CD4-positive, alpha-beta memory T cell (primary cell): ENCODE data around the gene PRDM5. TPM values are rescaled to one million over a fixed set of nuclear protein-coding genes. Genes with fewer than 3 reads are reported as not detected.
"Not testable (repeated sequence)": the region's sequence is repeated elsewhere in the genome, so short reads cannot be mapped to it uniquely, and the experiment has no call there.

ENCODE experiments used
- CTCF ChIA-PET: fragments of 350-600 bp; sonication (Branson Sonifier 250); formaldehyde crosslinking; loops from one replicate; lab custom pipeline; 2021; ENCODE audit warnings: inconsistent platforms; ENCODE audit not compliant: partially characterized antibody; lab: Charles Lee
- POLR2A ChIA-PET: fragments of 350-600 bp; sonication (Branson Sonifier 250); formaldehyde crosslinking; loops from one replicate; lab custom pipeline; 2021; ENCODE audit not compliant: partially characterized antibody; lab: Charles Lee
- DNase-seq, 5 donors: peaks; one replicate each; pipeline versions ENCODE4 v3.0.0 to v3.0.0-alpha.2; 2020 to 2022; ENCODE audit warnings: mixed read lengths in 1 of 5
- H3K27ac ChIP-seq: one replicate; pipeline ENCODE4 v1.7.0; 2013; ENCODE audit warnings: low read depth, low read length
- H3K27me3 ChIP-seq: 2 replicates; pipeline ENCODE4 v1.7.0; 2013; ENCODE audit warnings: mild to moderate bottlenecking, low read length, moderate library complexity; ENCODE audit not compliant: insufficient read depth
- H3K36me3 ChIP-seq: 2 replicates; pipeline ENCODE4 v1.7.0; 2013; ENCODE audit warnings: mild to moderate bottlenecking, low read length, moderate library complexity; ENCODE audit not compliant: insufficient read depth
- H3K4me1 ChIP-seq: 2 replicates; pipeline ENCODE4 v1.7.0; 2013; ENCODE audit warnings: mild to moderate bottlenecking, low read length, moderate library complexity; ENCODE audit not compliant: insufficient read depth
- H3K4me3 ChIP-seq, 2 donors: one replicate each; pipeline ENCODE4 v1.7.0; 2013; ENCODE audit warnings: low read length in 2 of 2, mild to moderate bottlenecking in 1 of 2
- H3K9me3 ChIP-seq, 2 donors: one replicate each; pipeline ENCODE4 v1.7.0; 2013; ENCODE audit warnings: low read length in 2 of 2, control low read depth in 1 of 2; ENCODE audit not compliant: control insufficient read depth in 1 of 2
- H3K27ac Mint-ChIP-seq, 7 donors: one replicate each; pipeline ENCODE4 v1.8.0; 2020 to 2021; ENCODE audit warnings: mixed read lengths in 7 of 7, mild to moderate bottlenecking in 6 of 7, inconsistent platforms in 3 of 7, moderate library complexity in 3 of 7
- H3K27me3 Mint-ChIP-seq, 2 donors: one replicate each; pipeline ENCODE4 v1.8.0; 2020 to 2021; ENCODE audit warnings: mixed read lengths in 2 of 2
- H3K36me3 Mint-ChIP-seq, 2 donors: one replicate each; pipeline ENCODE4 v1.8.0; 2020 to 2021; ENCODE audit warnings: mixed read lengths in 2 of 2, inconsistent platforms in 1 of 2, mild to moderate bottlenecking in 1 of 2
- H3K4me1 Mint-ChIP-seq, 4 donors: one replicate each; pipeline ENCODE4 v1.8.0; 2020 to 2021; ENCODE audit warnings: mixed read lengths in 4 of 4, mild to moderate bottlenecking in 1 of 4
- H3K4me3 Mint-ChIP-seq, 8 donors: one replicate each; pipeline ENCODE4 v1.8.0; 2020 to 2021; ENCODE audit warnings: mixed read lengths in 8 of 8, mild to moderate bottlenecking in 7 of 8, moderate library complexity in 6 of 8, inconsistent platforms in 3 of 8
- H3K9me3 Mint-ChIP-seq, 8 donors: one replicate each; pipeline ENCODE4 v1.8.0; 2020 to 2021; ENCODE audit warnings: mixed read lengths in 8 of 8, mild to moderate bottlenecking in 5 of 8, inconsistent platforms in 3 of 8, moderate library complexity in 1 of 8
- intact Hi-C: fragments of 100-400 bp; cut with micrococcal nuclease; formaldehyde crosslinking; loops from one replicate; pipeline ENCODE4 v1.15.1; 2023
- polyA plus RNA-seq, 2 donors: library from polyadenylated mRNA; unstranded; fragments of 300-500 nt; fragmentation: Illumina TruSeq; gene quantifications; one replicate each; pipeline ENCODE4 v1.2.3, GENCODE V29; 2021
- total RNA-seq, 2 experiments: library from RNA; stranded (reverse); gene quantifications; one replicate each; pipeline ENCODE4 v1.2.3, GENCODE V29; 2021

PRDM5 gene
- total and polyA plus RNA-seq, 4 experiments from 2014 or later = 0.24 to 0.84 (median 0.36) TPM

GRCh38 chr4:120741636-120742035 is 180.9 kb downstream of the PRDM5 start:
- H3K9me3 ChIP-seq, CTCF ChIA-PET, DNase-seq, H3K27me3 ChIP-seq, H3K36me3 ChIP-seq, H3K27ac ChIP-seq, H3K4me1 ChIP-seq, POLR2A ChIA-PET, H3K36me3 Mint-ChIP-seq, H3K4me1 Mint-ChIP-seq, H3K27ac Mint-ChIP-seq, H3K27me3 Mint-ChIP-seq, H3K4me3 Mint-ChIP-seq, H3K4me3 ChIP-seq, intact Hi-C loops, H3K9me3 Mint-ChIP-seq: not testable (repeated sequence)

GRCh38 chr4:120736312-120736711 is 186.2 kb downstream of the PRDM5 start:
- Mint-ChIP-seq H3K36me3 (no peaks in the 10 kb centered on the region), H3K27me3 (peaks cover 4 to 12% of the 10 kb centered on the region in 2 donors), H3K27ac (no peak overlapping the region), H3K4me1 (no peaks in the 10 kb centered on the region), H3K4me3 (no peak overlapping the region), H3K9me3 (peaks cover 0 to 3% (median 0%) of the 10 kb centered on the region in 8 donors)
- DNase-seq = no peak
- intact Hi-C loops = no loop called here
- ChIA-PET CTCF (no interaction called here), POLR2A (no interaction called here)
- H3K27ac ChIP-seq = no peak overlapping the region
- H3K4me1 ChIP-seq = no peaks in the 10 kb centered on the region
- no peak overlapping the region for H3K4me3 ChIP-seq
- H3K36me3 ChIP-seq = no peaks in the 10 kb centered on the region
- H3K27me3 ChIP-seq = no peaks in the 10 kb centered on the region
- H3K9me3 ChIP-seq = no peaks in the 10 kb centered on the region

DNA sequence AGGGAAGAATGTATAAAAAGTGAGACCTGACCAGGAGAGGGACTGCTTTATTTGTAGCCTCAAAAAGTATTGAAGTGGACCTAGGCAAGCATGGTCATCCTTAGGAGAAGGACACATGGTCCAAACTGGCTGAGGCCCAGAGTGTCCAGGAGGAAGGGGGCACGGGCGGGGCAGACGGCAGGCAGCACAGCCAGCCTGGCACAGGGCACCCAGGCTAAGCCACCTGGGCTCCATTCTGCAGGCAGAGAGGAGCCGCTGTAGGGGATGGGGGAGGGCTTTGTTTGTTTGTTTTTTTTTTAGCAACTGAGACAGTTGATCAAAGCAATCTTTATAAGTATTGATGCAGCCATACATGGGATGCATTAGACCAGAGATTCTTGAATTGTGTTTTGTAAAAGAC is 188.6 kb downstream of the PRDM5 start:
- Histone ChIP-seq H3K27ac (no peak overlapping the region), H3K4me3 (no peak overlapping the region), H3K9me3 (no peaks in the 10 kb centered on the region), H3K36me3 (no peaks in the 10 kb centered on the region), H3K27me3 (no peaks in the 10 kb centered on the region), H3K4me1 (no peaks in the 10 kb centered on the region)
- Mint-ChIP-seq H3K4me3 (no peak overlapping the region), H3K36me3 (no peaks in the 10 kb centered on the region), H3K4me1 (no peaks in the 10 kb centered on the region), H3K27me3 (peaks cover 0 to 7% of the 10 kb centered on the region in 2 donors), H3K27ac (no peak overlapping the region), H3K9me3 (no peaks in the 10 kb centered on the region)
- ChIA-PET CTCF (no interaction called here), POLR2A (no interaction called here)
- DNase-seq = no peak
- intact Hi-C loops = no loop called here

- Histone ChIP-seq H3K36me3 (no peaks in the 10 kb centered on the region), H3K27me3 (no peaks in the 10 kb centered on the region), H3K27ac (no peak overlapping the region), H3K9me3 (no peaks in the 10 kb centered on the region), H3K4me3 (no peak overlapping the region), H3K4me1 (no peaks in the 10 kb centered on the region)
- no peak for DNase-seq
- Mint-ChIP-seq H3K27ac (no peak overlapping the region), H3K27me3 (peaks cover 0 to 7% of the 10 kb centered on the region in 2 donors), H3K4me1 (no peaks in the 10 kb centered on the region), H3K36me3 (no peaks in the 10 kb centered on the region), H3K4me3 (no peak overlapping the region), H3K9me3 (no peaks in the 10 kb centered on the region)
- intact Hi-C loops = no loop called here
- ChIA-PET POLR2A (no interaction called here), CTCF (no interaction called here)
These were observed 189.5 kb downstream of the PRDM5 start for GRCh38 chr4:120733054-120733453.

- H3K4me3 ChIP-seq = no peak overlapping the region
- no peak overlapping the region for H3K27ac ChIP-seq
- no peak for DNase-seq
- H3K4me1 ChIP-seq = no peaks in the 10 kb centered on the region
- Mint-ChIP-seq H3K27ac (no peak overlapping the region), H3K27me3 (peaks cover 0 to 7% of the 10 kb centered on the region in 2 donors), H3K4me3 (no peak overlapping the region), H3K36me3 (no peaks in the 10 kb centered on the region), H3K9me3 (no peaks in the 10 kb centered on the region), H3K4me1 (no peaks in the 10 kb centered on the region)
- ChIA-PET POLR2A (no interaction called here), CTCF (interaction anchor here (0.7 kb wide), 2 partner anchors 369 to 588 kb away, joined by 4 to 5 read pairs; no protein-coding TSS in a partner anchor)
- H3K9me3 ChIP-seq = no peaks in the 10 kb centered on the region
- no peaks in the 10 kb centered on the region for H3K36me3 ChIP-seq
- H3K27me3 ChIP-seq = no peaks in the 10 kb centered on the region
- intact Hi-C loops = no loop called here
These were observed 191.0 kb downstream of the PRDM5 start for GRCh38 chr4:120731561-120731960.

- intact Hi-C loops = no loop called here
- Histone ChIP-seq H3K27me3 (no peaks in the 10 kb centered on the region), H3K27ac (no peak overlapping the region), H3K4me1 (no peaks in the 10 kb centered on the region), H3K36me3 (no peaks in the 10 kb centered on the region), H3K4me3 (no peak overlapping the region), H3K9me3 (no peaks in the 10 kb centered on the region)
- no peaks in the 10 kb centered on the region for H3K9me3 Mint-ChIP-seq
- no peak for DNase-seq
- no peaks in the 10 kb centered on the region for H3K4me1 Mint-ChIP-seq
- H3K4me3 Mint-ChIP-seq = no peak overlapping the region
- H3K36me3 Mint-ChIP-seq = no peaks in the 10 kb centered on the region
- no peak overlapping the region for H3K27ac Mint-ChIP-seq
- ChIA-PET CTCF (interaction anchor here (0.7 kb wide), 1 partner anchor 589 kb away, joined by 4 read pairs; no protein-coding TSS in a partner anchor), POLR2A (no interaction called here)
- peaks cover 0 to 7% of the 10 kb centered on the region in 2 donors for H3K27me3 Mint-ChIP-seq
These were observed 191.7 kb downstream of the PRDM5 start for GRCh38 chr4:120730777-120731320.

GRCh38 chr4:120728892-120729675 is 193.4 kb downstream of the PRDM5 start:
- Mint-ChIP-seq H3K36me3 (no peaks in the 10 kb centered on the region), H3K9me3 (no peaks in the 10 kb centered on the region), H3K27ac (no peak overlapping the region), H3K4me3 (no peak overlapping the region), H3K27me3 (peaks cover 0 to 4% of the 10 kb centered on the region in 2 donors), H3K4me1 (no peaks in the 10 kb centered on the region)
- CTCF ChIA-PET = no interaction called here
- H3K9me3 ChIP-seq = no peaks in the 10 kb centered on the region
- H3K4me1 ChIP-seq = no peaks in the 10 kb centered on the region
- POLR2A ChIA-PET = no interaction called here
- no peaks in the 10 kb centered on the region for H3K36me3 ChIP-seq
- H3K4me3 ChIP-seq = no peak overlapping the region
- intact Hi-C loops = no loop called here
- no peaks in the 10 kb centered on the region for H3K27me3 ChIP-seq
- no peak for DNase-seq
- H3K27ac ChIP-seq = no peak overlapping the region
